ENCODE results near the gene NFKBIB. TPM values are rescaled to one million over a fixed set of nuclear protein-coding genes. Genes with fewer than 3 reads are reported as not detected.

Gene NFKBIB
- total and polyA plus RNA-seq, 2 of the 13 experiments (the other 11 are each of a cell fraction or from before 2014, with no cell fraction given) = 8.6 to 14.9 TPM

DNA sequence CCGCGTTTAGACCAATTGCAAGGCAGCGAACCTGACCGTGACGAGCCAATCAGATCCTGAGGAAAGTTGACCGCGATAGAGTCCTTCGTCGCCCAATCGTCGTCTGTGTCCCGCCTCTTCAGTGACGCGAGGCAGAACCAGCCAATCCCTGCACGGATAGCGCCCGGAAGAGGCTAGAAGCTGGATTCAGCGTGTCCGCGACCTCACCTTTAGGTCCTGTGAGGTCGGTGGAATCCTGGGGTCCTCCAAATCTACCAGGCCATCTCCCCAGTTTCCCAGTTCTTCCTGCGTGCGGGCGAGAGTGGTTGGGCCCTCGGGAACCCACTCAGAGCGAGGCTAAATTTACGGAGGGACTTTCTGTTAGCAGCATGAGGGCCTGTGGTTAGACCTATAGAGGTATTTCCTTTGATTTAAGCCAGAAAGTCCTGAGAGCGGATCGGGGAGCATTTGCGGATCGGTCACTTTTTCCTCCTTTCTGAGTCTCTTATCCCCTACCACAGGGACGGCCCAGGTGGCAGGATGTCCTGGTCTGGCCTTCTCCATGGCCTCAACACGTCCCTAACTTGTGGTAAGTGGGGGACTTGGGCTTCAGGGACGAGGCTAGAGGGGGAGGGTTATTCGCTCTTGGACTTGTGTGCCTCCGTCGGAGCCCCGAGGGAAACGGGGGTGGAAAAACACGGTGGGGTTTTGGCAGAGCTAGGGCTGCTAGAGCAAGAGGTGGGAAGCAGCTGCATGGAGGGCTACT is 31.2 kb downstream of the NFKBIB start, which contains the start of gene MRPS12 (continued):
- TF ChIP-seq, protein P1, sequence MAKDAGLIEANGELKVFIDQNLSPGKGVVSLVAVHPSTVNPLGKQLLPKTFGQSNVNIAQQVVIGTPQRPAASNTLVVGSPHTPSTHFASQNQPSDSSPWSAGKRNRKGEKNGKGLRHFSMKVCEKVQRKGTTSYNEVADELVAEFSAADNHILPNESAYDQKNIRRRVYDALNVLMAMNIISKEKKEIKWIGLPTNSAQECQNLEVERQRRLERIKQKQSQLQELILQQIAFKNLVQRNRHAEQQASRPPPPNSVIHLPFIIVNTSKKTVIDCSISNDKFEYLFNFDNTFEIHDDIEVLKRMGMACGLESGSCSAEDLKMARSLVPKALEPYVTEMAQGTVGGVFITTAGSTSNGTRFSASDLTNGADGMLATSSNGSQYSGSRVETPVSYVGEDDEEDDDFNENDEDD (CRISPR knock-in tag; IDR thresholded peaks at IDR 0.05; ENCODE audit: borderline replicate concordance) = no peak
- TF ChIP-seq, protein P2, sequence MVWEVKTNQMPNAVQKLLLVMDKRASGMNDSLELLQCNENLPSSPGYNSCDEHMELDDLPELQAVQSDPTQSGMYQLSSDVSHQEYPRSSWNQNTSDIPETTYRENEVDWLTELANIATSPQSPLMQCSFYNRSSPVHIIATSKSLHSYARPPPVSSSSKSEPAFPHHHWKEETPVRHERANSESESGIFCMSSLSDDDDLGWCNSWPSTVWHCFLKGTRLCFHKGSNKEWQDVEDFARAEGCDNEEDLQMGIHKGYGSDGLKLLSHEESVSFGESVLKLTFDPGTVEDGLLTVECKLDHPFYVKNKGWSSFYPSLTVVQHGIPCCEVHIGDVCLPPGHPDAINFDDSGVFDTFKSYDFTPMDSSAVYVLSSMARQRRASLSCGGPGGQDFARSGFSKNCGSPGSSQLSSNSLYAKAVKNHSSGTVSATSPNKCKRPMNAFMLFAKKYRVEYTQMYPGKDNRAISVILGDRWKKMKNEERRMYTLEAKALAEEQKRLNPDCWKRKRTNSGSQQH (CRISPR knock-in tag; IDR thresholded peaks at IDR 0.05; ENCODE audit: low read depth) = 0 out of 2 replicates have a peak, but pooled peaks have one; percentile 6
- TF ChIP-seq ZZZ3 (CRISPR knock-in tag; IDR thresholded peaks at IDR 0.05; ENCODE audit: borderline replicate concordance) (0 out of 2 replicates have a peak, but pooled peaks have one; percentile 25), ZNF746 (CRISPR knock-in tag; IDR thresholded peaks at IDR 0.05) (no peak; the same call in 1 of the 2 replicates), ZNF501 (CRISPR knock-in tag; IDR thresholded peaks at IDR 0.05) (peak; percentile 20; the same call in 1 of the 2 replicates), ZNF441 (CRISPR knock-in tag; IDR thresholded peaks at IDR 0.05; ENCODE audit: borderline replicate concordance) (peak; percentile 93), SMAD9 (CRISPR knock-in tag; IDR thresholded peaks at IDR 0.05) (no peak), ZNF331 (CRISPR knock-in tag; IDR thresholded peaks at IDR 0.05) (no peak), KDM2A (CRISPR knock-in tag; IDR thresholded peaks at IDR 0.05; ENCODE audit: borderline replicate concordance, low read depth) (no peak), ETV5 (CRISPR knock-in tag; IDR thresholded peaks at IDR 0.05; ENCODE audit: borderline replicate concordance) (no peak), SAFB2 (CRISPR knock-in tag; IDR thresholded peaks at IDR 0.05; ENCODE audit: borderline replicate concordance, low read depth) (no peak), HNRNPK (IDR thresholded peaks at IDR 0.05; ENCODE audit: low read depth, low read length, poor library complexity, severe bottlenecking) (no peak), ZNF251 (CRISPR knock-in tag; IDR thresholded peaks at IDR 0.05) (no peak)
- TF ChIP-seq, protein P3, sequence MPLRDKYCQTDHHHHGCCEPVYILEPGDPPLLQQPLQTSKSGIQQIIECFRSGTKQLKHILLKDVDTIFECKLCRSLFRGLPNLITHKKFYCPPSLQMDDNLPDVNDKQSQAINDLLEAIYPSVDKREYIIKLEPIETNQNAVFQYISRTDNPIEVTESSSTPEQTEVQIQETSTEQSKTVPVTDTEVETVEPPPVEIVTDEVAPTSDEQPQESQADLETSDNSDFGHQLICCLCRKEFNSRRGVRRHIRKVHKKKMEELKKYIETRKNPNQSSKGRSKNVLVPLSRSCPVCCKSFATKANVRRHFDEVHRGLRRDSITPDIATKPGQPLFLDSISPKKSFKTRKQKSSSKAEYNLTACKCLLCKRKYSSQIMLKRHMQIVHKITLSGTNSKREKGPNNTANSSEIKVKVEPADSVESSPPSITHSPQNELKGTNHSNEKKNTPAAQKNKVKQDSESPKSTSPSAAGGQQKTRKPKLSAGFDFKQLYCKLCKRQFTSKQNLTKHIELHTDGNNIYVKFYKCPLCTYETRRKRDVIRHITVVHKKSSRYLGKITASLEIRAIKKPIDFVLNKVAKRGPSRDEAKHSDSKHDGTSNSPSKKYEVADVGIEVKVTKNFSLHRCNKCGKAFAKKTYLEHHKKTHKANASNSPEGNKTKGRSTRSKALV (CRISPR knock-in tag; IDR thresholded peaks at IDR 0.05) = 0 out of 2 replicates have a peak, but pooled peaks have one; percentile 44
- TF ChIP-seq, protein P4, sequence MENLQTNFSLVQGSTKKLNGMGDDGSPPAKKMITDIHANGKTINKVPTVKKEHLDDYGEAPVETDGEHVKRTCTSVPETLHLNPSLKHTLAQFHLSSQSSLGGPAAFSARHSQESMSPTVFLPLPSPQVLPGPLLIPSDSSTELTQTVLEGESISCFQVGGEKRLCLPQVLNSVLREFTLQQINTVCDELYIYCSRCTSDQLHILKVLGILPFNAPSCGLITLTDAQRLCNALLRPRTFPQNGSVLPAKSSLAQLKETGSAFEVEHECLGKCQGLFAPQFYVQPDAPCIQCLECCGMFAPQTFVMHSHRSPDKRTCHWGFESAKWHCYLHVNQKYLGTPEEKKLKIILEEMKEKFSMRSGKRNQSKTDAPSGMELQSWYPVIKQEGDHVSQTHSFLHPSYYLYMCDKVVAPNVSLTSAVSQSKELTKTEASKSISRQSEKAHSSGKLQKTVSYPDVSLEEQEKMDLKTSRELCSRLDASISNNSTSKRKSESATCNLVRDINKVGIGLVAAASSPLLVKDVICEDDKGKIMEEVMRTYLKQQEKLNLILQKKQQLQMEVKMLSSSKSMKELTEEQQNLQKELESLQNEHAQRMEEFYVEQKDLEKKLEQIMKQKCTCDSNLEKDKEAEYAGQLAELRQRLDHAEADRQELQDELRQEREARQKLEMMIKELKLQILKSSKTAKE (CRISPR knock-in tag; IDR thresholded peaks at IDR 0.05; ENCODE audit: borderline replicate concordance) = no peak
- TF ChIP-seq, protein P5, sequence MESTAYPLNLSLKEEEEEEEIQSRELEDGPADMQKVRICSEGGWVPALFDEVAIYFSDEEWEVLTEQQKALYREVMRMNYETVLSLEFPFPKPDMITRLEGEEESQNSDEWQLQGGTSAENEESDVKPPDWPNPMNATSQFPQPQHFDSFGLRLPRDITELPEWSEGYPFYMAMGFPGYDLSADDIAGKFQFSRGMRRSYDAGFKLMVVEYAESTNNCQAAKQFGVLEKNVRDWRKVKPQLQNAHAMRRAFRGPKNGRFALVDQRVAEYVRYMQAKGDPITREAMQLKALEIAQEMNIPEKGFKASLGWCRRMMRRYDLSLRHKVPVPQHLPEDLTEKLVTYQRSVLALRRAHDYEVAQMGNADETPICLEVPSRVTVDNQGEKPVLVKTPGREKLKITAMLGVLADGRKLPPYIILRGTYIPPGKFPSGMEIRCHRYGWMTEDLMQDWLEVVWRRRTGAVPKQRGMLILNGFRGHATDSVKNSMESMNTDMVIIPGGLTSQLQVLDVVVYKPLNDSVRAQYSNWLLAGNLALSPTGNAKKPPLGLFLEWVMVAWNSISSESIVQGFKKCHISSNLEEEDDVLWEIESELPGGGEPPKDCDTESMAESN (CRISPR knock-in tag; conservative IDR thresholded peaks at IDR 0.05) = no peak
- TF ChIP-seq, protein P6, sequence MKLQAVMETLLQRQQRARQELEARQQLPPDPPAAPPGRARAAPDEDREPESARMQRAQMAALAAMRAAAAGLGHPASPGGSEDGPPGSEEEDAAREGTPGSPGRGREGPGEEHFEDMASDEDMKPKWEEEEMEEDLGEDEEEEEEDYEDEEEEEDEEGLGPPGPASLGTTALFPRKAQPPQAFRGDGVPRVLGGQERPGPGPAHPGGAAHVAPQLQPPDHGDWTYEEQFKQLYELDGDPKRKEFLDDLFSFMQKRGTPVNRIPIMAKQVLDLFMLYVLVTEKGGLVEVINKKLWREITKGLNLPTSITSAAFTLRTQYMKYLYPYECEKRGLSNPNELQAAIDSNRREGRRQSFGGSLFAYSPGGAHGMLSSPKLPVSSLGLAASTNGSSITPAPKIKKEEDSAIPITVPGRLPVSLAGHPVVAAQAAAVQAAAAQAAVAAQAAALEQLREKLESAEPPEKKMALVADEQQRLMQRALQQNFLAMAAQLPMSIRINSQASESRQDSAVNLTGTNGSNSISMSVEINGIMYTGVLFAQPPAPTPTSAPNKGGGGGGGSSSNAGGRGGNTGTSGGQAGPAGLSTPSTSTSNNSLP (IDR thresholded peaks at IDR 0.05; ENCODE audit: low read depth, low read length) = no peak
